ENCODE results near the gene TACSTD2.
A peak's percentile ranks its signal among the peaks of the same experiment; 100 is the strongest.
"Not testable (repeated sequence)": the region's sequence is repeated elsewhere in the genome, so short reads cannot be mapped to it uniquely, and the experiment has no call there.

Gene TACSTD2, protein sequence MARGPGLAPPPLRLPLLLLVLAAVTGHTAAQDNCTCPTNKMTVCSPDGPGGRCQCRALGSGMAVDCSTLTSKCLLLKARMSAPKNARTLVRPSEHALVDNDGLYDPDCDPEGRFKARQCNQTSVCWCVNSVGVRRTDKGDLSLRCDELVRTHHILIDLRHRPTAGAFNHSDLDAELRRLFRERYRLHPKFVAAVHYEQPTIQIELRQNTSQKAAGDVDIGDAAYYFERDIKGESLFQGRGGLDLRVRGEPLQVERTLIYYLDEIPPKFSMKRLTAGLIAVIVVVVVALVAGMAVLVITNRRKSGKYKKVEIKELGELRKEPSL

DNA sequence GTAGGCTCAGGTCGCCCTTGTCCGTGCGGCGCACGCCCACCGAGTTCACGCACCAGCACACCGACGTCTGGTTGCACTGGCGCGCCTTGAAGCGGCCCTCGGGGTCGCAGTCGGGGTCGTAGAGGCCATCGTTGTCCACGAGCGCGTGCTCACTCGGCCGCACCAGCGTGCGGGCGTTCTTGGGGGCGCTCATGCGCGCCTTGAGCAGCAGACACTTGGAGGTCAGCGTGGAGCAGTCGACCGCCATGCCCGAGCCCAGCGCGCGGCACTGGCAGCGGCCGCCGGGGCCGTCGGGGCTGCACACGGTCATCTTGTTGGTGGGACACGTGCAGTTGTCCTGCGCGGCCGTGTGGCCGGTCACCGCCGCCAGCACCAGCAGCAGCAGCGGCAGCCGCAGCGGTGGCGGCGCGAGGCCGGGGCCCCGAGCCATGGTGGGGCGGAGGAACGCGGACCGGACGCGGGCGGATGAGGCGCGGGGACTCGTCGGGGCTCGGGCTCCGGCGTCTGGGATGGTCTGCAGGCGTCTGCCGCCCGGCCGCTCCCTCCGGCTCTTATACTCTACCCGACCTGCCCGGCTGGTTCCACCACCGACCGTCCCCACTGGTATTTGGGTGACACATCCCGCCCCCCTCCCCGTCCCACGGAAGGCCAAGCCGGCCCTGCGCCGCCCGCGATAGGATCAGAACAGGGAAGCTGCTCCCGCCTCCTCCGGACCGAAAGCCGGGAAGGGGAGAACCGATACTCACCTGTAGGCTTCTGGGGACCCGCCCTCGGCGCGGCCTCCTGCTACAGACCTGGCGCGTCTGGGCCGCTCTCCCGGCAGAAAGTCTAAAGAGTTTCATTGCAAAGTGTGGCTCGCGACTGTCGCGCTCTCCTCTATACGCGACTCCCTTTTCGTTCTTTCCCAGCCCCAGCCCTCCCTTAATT lies at the start of gene TACSTD2:
TACSTD2 (minus strand) TSS at position 526 of the 927 bp plus-strand sequence; CDS start at position 430, 96 bp downstream.
- no peak for DNase-seq (ENCODE audit: low read depth in 2 of 3, low spot score in 1 of 3)

DNA sequence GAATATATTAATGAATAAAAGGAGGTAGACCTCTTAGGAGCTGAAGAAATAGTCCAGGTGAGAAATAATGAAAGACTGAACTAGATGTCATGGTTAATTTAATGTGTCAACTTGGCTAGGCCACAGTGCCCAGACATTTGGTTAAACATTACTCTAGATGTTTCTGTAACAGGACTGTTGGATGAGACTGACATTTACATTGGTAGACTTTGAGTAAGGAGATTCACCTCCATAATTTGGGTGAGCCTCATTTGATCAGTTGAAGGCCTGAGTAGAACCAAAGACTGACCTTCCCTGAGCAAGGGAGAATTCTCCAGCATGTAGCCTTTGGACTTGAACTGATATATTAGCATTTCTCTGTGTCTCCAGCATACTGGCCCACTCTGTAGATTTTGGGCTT lies 49.2 kb upstream of the TACSTD2 start:
- DNase-seq (ENCODE audit: low read depth in 2 of 3, low spot score in 1 of 3): no peak

DNA sequence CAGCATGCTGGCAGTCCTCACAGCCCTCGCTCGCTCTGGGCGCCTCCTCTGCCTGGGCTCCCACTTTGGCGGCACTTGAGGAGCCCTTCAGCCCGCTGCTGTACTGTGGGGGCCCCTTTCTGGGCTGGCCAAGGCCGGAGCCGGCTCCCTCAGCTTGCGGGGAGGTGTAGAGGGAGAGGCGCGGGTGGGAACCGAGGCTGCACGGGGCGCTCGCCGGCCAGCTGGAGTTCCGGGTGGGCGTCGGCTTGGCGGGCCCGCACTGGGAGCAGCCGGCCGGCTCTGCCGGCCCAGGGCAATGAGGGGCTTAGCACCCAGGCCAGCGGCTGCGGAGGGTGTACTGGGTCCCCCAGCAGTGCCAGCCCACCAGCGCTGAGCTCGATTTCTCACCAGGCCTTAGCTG lies 46.2 kb upstream of the TACSTD2 start:
- DNase-seq (ENCODE audit: low read depth in 2 of 3, low spot score in 1 of 3): not testable (repeated sequence)

DNA sequence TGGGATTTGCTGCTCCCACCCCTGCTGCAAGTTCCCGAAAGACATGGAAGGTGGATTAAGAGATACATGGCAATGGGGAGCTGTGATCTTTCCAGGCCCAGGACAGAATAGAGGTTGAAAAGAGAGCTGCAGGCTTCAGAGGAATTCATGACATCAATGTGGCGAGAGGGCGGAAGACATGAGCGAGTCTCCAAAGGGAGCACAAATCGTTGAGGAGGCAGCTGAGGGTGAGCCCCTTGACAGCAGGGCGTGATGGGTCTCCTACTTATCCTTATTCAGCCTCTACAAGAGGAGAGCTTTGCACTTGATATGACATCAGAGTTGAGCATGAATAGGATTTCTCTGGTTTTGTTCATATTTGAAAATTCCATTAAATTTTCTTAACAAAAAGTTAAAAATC lies 45.5 kb upstream of the TACSTD2 start:
- DNase-seq (ENCODE audit: low read depth in 2 of 3, low spot score in 1 of 3): no peak

DNA sequence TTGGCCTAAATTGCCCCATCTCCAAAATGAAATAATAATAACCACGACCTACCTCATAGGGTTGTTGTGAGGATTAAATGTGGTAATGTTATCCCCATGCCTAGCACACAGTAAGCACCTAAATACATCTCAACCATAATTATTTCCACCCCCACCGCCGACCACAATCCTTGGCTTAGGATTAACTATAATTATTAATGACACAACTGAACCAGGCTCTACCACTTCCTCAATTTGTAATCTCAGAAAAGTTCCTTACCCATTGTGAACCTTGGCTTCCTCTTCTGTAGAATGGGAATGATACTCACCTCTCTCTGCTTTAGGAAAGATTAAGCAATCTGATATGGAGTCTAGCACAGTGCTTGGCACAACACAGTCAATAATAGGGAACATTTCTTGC lies 44.3 kb upstream of the TACSTD2 start:
- no peak for DNase-seq (ENCODE audit: low read depth in 2 of 3, low spot score in 1 of 3)

DNA sequence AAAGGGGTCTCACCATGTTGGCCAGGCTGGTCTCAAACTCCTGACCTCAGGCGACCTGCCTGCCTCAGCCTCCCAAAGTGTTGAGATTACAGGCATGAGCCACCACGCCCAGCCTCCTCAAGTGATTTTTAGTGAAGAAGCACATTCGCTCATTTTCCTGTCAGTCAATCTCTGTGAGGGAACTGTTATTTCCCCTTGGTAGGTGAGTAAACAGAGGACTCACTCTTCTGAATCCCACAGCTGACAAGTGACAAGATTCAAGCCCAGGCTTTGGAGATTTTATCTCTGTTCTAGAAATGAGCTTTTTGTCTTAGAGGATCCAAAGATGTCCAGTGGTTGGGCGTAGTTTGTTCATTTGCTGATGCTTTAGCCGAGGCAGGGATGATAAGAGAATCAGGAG lies 43.9 kb upstream of the TACSTD2 start:
- no peak for DNase-seq (ENCODE audit: low read depth in 2 of 3, low spot score in 1 of 3)

DNA sequence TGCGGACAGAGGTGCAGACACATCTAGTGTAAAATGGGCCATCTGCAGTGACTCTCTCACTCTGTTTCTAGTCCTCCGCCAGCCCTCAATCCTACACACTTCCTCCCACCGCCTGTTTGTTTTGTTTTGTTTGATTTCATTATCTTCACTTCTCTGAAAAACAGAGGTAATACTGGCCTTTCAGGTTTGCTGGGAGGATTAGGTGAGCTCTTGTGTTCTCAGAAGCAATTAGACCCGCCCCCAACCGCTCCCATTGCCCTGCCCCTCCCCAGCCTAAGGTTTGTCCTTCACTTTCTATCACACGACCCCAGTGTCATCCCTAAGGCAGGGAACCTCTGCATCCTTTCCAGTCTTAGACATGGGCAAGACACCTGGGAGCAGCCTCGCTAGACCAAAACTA lies 43.2 kb upstream of the TACSTD2 start:
- no peak for DNase-seq (ENCODE audit: low read depth in 2 of 3, low spot score in 1 of 3)

DNA sequence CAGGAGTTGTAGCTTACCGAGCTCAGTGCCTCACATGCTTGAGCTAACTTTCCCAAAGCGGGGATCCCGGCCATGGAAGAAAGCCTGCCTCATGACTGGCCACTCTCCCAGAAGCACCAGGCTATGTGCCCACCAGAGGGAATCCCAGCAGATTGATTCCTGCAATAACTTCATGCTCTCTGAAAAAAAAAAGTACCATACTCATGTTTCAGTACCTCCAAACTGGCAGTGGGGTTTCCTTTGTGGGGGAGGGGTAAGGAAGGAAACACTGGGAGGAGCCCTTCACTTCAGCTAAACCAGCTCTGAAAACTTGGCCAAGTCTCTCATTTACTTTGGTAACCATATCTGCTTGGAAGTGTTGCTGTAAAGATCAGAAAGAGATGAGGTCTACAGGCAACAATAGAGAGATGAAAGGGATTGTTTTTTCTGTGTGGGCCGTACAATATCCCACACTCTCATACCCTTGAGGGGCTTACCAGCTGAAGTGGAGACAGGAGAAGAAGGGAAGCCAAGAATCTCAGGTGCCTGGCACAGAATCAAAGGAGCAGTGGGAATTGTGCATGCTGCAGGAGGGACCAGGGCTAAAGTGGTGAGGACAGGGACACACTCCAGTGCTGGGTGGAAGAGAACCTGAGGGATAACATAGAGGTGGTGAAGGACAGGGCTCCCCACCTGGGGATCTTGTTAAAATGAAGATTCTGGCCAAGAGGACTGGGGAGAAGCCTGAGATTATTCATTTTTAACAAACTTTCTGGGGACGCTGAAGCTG lies 42.4 kb upstream of the TACSTD2 start:
- DNase-seq (ENCODE audit: low read depth in 2 of 3, low spot score in 1 of 3): no peak

DNA sequence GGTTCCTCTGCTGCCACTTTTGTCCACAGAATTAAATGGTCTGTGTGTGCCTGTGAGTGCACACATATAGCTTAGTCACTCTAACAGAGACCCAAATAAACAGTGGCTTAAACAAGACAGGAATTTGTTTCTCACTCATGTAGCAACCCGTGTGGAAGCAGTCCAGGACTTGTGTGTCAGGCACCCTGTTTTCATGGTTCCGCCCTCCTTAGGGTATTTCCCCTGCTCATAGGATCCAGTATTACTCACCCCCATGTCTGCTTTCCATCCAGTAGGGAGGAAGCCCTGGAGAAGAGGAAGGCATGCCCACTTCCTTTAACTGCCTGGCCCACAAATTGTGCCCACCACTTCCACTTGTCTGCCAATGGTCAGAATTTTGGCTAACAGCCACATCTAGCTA lies 41.3 kb upstream of the TACSTD2 start:
- peak in 1 of 3 donors; percentile 2 for DNase-seq (ENCODE audit: low read depth in 2 of 3, low spot score in 1 of 3)

DNA sequence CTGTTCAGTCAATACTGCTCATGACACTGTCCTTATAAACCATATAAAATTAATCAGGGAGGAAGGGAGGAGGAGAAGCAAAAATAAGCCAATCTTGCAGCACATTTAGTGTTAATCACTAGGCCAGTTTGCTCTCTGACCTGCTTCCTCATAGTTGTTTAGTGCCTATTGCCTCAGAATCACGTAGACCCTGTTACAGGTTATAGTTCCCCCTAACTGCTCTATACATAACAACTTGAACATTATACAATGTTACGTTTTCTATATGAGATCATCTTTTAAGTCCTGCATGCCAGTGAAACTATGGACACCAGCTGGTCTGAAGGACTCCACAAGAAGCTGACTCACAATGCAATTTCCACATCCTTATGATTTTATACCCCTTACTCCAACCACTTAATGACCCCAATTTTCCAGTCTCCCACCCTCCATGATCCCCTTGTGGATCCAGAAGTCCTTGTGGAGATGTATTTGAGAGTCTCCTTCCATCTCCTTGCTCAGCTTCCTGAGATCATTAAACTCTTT lies 34.9 kb upstream of the TACSTD2 start:
- DNase-seq (ENCODE audit: low read depth in 2 of 3, low spot score in 1 of 3): no peak

DNA sequence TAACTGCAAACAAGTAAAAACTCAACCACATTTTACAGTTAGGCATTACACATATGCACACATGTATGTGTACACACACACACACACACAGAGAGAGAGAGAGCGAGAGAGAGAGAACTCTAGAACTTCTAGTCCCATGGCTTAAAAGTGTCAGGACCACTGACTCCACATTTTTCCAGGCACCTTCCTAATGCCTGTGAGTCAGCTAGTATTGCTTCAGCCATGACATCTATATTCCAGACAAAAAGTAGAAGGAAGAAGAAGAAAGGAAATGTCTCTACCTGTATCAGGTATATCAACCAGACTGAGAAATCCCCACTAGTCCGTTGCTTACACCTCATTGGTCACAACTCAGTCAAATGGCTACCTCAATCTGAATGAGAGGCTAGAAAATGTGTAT lies 31.9 kb upstream of the TACSTD2 start:
- no peak for DNase-seq (ENCODE audit: low read depth in 2 of 3, low spot score in 1 of 3)

DNA sequence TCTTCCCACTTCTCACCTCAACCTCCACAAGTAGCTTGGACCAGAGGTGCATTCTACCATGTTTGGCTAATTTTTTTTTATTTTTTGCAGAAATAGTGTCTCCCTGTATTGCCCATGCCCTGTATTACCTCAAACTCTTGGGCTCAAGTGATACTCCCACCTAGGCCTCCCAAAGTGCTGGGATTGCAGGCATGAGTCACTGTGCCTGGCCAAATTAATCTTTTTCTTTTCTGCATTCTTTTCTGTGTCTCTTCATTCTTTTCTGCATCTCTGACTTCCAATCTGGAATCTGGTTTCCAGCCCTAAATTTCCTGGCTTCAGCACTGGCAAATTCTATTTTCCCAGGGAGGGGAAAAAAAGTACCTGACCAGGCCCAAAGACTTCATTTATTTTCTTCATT lies 31.2 kb upstream of the TACSTD2 start:
- no peak for DNase-seq (ENCODE audit: low read depth in 2 of 3, low spot score in 1 of 3)

DNA sequence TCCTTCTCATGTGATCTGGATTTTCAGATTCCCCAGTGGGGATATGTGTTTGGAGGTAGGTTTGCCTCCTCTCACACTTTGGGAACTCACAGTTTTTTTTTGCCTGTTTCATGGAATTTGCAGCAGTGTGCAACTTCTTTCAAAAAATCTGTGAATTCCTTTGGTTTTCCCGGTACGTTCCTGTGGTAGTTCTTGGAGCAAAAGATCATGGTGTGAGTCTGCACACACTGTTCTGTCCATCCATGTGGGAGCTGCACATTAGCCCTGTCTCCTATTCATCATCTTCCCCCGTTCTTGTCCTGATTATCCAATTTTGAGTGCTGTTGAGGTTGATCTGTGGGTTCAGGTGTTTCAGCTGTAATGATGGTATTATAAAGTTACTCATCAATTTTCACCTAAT lies 30.3 kb upstream of the TACSTD2 start:
- DNase-seq (ENCODE audit: low read depth in 2 of 3, low spot score in 1 of 3): no peak

DNA sequence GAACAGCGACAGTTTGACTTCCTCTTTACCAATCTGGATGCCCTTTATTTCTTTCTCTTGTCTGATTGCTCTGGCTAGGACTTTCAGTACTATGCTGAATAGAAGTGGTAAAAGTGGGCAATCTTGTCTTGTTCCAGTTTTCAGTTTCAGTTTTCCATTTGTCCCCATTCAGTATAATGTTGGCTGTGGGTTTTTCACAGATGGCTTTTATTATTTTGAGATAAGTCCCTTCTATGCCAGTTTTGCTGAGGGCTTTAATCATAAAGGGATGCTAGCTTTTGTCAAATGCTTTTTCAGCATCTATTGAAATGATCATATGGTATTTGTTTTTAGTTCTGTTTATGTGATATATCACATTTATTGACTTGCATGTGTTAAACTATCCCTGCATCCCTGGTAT lies 24.9 kb upstream of the TACSTD2 start:
- not testable (repeated sequence) for DNase-seq (ENCODE audit: low read depth in 2 of 3, low spot score in 1 of 3)

DNA sequence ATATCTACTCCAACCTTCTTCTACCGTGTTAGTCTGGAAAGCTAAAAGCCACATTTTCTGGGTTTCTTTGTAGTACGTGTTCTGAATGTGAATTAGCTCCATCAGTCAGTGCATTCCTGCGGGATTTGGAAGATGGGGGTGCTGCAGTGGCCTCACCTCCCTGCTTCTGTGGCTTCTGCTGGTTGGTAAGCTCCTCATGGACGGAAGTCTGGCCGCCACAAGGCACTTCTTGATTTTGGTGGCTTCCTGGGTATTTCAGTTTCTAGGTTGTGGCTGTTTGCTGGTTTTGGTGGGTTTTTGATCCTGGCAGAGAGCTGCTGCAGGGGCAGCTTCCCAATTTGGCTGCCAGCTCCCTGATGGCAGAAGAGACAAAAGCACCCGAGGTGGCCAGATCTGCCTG lies 20.9 kb upstream of the TACSTD2 start:
- no peak for DNase-seq (ENCODE audit: low read depth in 2 of 3, low spot score in 1 of 3)

DNA sequence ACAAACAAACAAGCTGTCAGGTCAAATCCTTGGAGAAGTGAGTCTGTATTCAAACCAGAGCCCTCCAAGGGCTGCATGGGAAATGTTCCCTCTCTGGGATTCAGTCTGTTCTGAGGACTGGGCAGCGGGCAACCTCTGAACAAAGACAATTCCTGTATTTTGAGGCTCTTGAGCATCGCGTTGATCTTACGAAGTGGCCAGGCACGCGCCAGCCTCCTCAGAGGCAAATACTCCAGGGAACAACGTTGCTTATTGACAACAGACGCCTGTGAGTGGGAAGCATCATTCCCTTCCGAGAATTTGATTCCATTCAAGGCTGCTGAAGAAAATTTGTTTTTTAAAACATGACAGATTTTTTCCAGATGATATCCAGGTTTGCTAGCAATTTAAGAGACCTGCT lies 20.0 kb upstream of the TACSTD2 start:
- no peak for DNase-seq (ENCODE audit: low read depth in 2 of 3, low spot score in 1 of 3)

DNA sequence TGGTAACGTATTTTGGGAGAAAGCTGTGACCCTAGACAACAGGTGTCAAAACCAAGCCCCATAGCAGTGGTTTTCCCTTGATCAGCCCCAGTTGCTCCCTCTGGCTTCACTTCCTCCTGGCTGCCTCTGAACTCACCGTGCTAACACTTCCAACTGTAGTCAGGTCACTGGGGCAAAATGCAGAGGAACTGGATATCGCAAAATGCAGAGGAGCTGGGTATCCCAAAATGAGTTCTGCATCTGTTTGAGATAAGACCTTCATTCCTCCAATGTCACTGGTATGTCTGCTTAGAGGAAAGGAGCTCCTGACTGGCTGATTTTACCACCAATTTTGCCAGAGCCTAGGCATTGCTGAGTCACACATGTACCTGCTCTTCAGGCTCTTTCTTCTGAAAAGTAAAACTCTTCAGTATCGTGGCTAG lies 19.6 kb upstream of the TACSTD2 start:
- no peak for DNase-seq (ENCODE audit: low read depth in 2 of 3, low spot score in 1 of 3)

DNA sequence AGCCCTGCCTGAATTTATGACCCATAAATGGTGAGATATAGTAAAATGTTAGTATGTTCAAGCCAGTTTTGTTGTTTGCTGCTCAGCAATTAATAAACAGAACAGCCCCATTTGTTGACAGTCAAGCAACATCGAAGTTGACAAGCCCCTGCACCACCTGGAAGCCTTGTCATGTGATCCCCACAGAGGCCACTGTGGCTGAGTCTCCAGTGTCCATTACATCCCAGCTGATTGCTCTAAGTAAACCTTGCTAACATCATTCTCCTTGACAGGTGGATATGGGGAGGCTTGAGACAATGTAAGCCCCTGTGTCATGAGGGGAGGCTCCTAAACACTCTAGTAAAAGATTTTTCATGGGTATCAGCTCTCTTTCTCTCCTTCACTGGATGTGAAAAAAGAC lies 17.5 kb upstream of the TACSTD2 start:
- DNase-seq (ENCODE audit: low read depth in 2 of 3, low spot score in 1 of 3): no peak

DNA sequence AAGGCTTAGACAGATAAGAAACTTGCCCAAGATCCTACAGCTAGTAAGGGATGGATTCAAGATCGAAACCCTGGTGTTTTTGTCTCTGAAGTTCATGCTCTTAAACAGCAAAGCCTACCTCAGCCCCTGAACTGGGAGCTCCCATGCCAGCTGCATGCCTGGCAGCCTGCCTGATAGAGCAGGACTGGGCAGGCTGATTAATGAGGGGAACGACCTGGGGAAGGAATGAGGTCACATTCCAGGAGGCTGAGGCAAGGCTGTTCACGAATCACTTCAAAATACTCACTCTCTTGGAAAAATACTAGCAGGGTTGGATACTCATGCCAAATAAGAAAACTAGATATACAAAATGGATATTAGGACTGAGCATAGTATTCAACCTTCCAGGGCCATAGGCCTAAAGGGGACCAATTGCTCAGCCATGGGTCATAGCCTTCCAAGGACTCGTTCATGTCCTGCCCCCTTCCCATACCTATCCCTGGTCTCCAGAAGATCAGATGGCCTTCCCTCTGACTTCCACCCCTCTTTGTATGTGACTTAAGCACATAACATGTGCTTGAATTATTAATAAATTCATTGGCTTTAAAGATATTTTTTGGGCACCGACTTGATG lies 15.6 kb upstream of the TACSTD2 start:
- DNase-seq (ENCODE audit: low read depth in 2 of 3, low spot score in 1 of 3): no peak

DNA sequence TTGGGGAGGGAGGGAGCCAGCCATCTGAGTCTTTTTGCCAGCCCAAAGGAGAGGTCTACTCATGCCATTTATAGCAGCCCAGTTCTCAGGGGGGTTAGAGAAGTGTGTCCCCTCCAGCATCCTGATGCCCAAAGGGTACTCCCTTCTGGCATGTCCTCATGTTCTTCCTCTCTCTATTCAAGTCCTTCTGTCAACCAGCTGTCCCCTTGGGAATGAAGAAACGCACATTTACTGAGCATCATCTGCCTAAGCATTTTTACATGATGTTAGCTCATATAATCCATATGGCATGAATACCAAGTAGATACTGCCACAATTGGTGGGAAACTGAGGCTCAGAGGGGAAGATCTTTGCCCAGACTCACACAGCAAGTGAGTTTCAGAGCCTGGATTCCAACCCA lies 14.8 kb upstream of the TACSTD2 start:
- DNase-seq (ENCODE audit: low read depth in 2 of 3, low spot score in 1 of 3): no peak

DNA sequence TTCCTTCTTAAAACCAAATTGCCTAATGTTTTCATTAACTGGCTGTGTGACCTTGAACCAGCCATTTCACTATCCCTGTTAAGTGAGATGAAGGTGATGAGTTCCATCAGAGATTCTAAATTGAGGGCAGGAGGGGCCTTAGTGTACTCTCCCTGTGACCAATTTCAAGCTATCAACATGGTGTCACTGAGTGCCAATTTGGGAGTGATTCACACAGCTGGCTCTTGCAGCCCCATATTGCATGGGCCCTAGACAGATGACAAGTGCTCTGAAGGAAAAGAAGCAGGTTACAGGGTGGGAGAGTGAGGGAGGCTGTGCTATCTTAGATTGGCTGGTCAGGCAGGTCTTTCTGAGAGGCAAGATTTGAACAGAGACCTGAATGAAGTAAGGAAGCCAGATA lies 13.0 kb upstream of the TACSTD2 start:
- DNase-seq (ENCODE audit: low read depth in 2 of 3, low spot score in 1 of 3): no peak
